Thymus (tissue), 2 donors: ENCODE measurements around the gene SLC25A38. TPM values are rescaled to one million over a fixed set of nuclear protein-coding genes. Genes with fewer than 3 reads are reported as not detected.

Experiments used
- polyA plus RNA-seq: library from polyadenylated mRNA; stranded (reverse); fragments of 200-250 nt; gene quantifications from one replicate; pipeline ENCODE4 v1.2.3, GENCODE V29; 2013
- total RNA-seq: library from RNA; stranded (reverse); fragments of 120-200 nt; gene quantifications from one replicate; pipeline ENCODE4 v1.2.4, GENCODE V29; 2013
- donor health status: healthy.

The SLC25A38 gene
- total and polyA plus RNA-seq, 2 donors = 26.3 to 39.6 TPM

Other genes starting within 250 kb of the SLC25A38 start
- gene CSRNP1, start 229.8 kb upstream of the SLC25A38 start, total RNA-seq = 16.1 TPM
- gene CSRNP1, start 229.8 kb upstream of the SLC25A38 start, polyA plus RNA-seq = 26.1 TPM
- 0.52 TPM for gene XIRP1, start 190.8 kb upstream of the SLC25A38 start, total RNA-seq
- 1.1 TPM for gene XIRP1, start 190.8 kb upstream of the SLC25A38 start, polyA plus RNA-seq
- gene CX3CR1, start 103.3 kb upstream of the SLC25A38 start, total RNA-seq = 2.3 TPM
- gene CX3CR1, start 103.3 kb upstream of the SLC25A38 start, polyA plus RNA-seq = 0.55 TPM
- gene CCR8, start 53.7 kb upstream of the SLC25A38 start, total RNA-seq = 1.8 TPM
- gene CCR8, start 53.7 kb upstream of the SLC25A38 start, polyA plus RNA-seq = 2.1 TPM
- gene RPSA, start 23.4 kb downstream of the SLC25A38 start, total RNA-seq = 2,152 TPM
- gene RPSA, start 23.4 kb downstream of the SLC25A38 start, polyA plus RNA-seq = 1,490 TPM
- gene MOBP, start 84.3 kb downstream of the SLC25A38 start, total RNA-seq = 0.05 TPM
- 0.16 TPM for gene MOBP, start 84.3 kb downstream of the SLC25A38 start, polyA plus RNA-seq